ENCODE data around the gene NSUN5.

DNA sequence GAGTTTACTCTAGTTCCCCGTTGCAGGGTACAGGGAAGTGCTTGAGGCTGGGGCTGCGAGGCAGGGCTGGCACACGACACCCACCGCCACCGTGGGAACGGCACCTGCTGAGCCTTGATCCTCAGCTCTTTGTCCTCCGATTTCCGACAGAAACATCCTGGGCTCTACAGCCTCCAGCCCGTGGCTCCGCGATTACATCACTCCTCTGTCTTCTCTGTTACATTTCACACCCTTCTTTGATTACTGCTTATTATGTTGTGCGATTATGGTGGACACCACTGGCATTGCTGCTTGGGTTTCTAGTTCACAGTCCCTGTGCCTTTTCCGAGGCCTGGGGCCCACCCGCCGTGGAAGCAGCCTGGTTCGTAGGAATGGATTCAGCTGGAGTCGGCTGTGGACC, 46.2 kb upstream of the NSUN5 start:
- TF ChIP-seq POLR2A (IDR thresholded peaks at IDR 0.05), result no peak
- TF ChIP-seq, protein P1, sequence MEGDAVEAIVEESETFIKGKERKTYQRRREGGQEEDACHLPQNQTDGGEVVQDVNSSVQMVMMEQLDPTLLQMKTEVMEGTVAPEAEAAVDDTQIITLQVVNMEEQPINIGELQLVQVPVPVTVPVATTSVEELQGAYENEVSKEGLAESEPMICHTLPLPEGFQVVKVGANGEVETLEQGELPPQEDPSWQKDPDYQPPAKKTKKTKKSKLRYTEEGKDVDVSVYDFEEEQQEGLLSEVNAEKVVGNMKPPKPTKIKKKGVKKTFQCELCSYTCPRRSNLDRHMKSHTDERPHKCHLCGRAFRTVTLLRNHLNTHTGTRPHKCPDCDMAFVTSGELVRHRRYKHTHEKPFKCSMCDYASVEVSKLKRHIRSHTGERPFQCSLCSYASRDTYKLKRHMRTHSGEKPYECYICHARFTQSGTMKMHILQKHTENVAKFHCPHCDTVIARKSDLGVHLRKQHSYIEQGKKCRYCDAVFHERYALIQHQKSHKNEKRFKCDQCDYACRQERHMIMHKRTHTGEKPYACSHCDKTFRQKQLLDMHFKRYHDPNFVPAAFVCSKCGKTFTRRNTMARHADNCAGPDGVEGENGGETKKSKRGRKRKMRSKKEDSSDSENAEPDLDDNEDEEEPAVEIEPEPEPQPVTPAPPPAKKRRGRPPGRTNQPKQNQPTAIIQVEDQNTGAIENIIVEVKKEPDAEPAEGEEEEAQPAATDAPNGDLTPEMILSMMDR (IDR thresholded peaks at IDR 0.05), result no peak

Measured in esophagus squamous epithelium (tissue), 4 donors.